Transverse colon (tissue), 4 donors: ENCODE data around the gene UGT2A1. TPM values are rescaled to one million over a fixed set of nuclear protein-coding genes. Genes with fewer than 3 reads are reported as not detected.

Experiments
- DNase-seq: peaks from one replicate; pipeline ENCODE4 v3.0.0-alpha.2; 2019
- H3K27ac ChIP-seq, 4 donors: fragments of 200-600 bp; sonication (generic); 2 replicates each; pipeline ENCODE4 v1.5.1; 2016 to 2018; ENCODE audit warnings: inconsistent platforms in 4 of 4
- H3K27me3 ChIP-seq: fragments of 200-600 bp; sonication (generic); 2 replicates; pipeline ENCODE4 v1.5.1; 2017; ENCODE audit warnings: inconsistent platforms
- H3K36me3 ChIP-seq, 4 donors: fragments of 200-600 bp; sonication (generic); 2 replicates each; pipeline ENCODE4 v1.5.1; 2017 to 2019; ENCODE audit warnings: inconsistent platforms in 4 of 4
- H3K4me1 ChIP-seq, 4 donors: fragments of 200-600 bp; sonication (generic); 2 replicates each; pipeline ENCODE4 v1.5.1; 2017 to 2020; ENCODE audit warnings: inconsistent platforms in 4 of 4
- H3K4me3 ChIP-seq, 4 donors: fragments of 200-600 bp; sonication (generic); 1 replicate in 1 of 4; 2 replicates in 3 of 4; pipeline versions ENCODE4 v1.5.1 to v1.6.1; 2017 to 2019; ENCODE audit warnings: inconsistent platforms in 4 of 4
- H3K9me3 ChIP-seq, 2 donors: fragments of 200-600 bp; sonication (generic); 2 replicates each; pipeline ENCODE4 v1.5.1; 2017 to 2019; ENCODE audit warnings: inconsistent platforms in 2 of 2
- EP300 ChIP-seq: sonication (generic); formaldehyde crosslinking; IDR thresholded peaks from one replicate; pipeline ENCODE4 v1.6.1; 2017; ENCODE audit warnings: antibody characterized with exemption, low read depth
- POLR2A ChIP-seq: fragments of 450-650 bp; IDR thresholded peaks from one replicate; pipeline ENCODE4 v1.6.1; 2016; ENCODE audit warnings: antibody characterized with exemption, mild to moderate bottlenecking, moderate library complexity
- POLR2AphosphoS5 ChIP-seq, 3 donors: sonication (generic); formaldehyde crosslinking; IDR thresholded peaks; one replicate each; pipeline ENCODE4 v1.6.1; 2016; ENCODE audit warnings: antibody characterized with exemption in 3 of 3
- WGBS, 2 donors: methylation state at CpG; one replicate each; pipeline ENCODE4 v1.1.5; 2018; ENCODE audit warnings: low coverage in 1 of 2; 5-methylcytosine and 5-hydroxymethylcytosine counted together
- in situ Hi-C, 4 donors: fragments of 200-750 bp; cut with MboI; loops; one replicate each; pipeline versions ENCODE4 v1.15.0 to v1.15.1; 2017; ENCODE audit warnings: low sequenced_read_pairs in 3 of 4, low pct_ligation_motif_present in 1 of 4, low pct_unique_long_range_greater_than_20kb in 1 of 4
- intact Hi-C: fragments of 100-400 bp; cut with DNase I; formaldehyde crosslinking; loops from one replicate; pipeline ENCODE4 v1.15.1; 2023; ENCODE audit warnings: low total_unique reads
- small RNA-seq, 4 donors: library from RNA; depleted of rRNA; stranded (forward); fragments of <200 nt; gene quantifications; one replicate each; pipeline ENCODE3, GENCODE V24; 2016
- total RNA-seq, 4 donors: library from RNA; depleted of rRNA; stranded (reverse); fragments of >200 nt; gene quantifications; one replicate each; pipeline ENCODE4 v1.1.0, GENCODE V29; 2016
- TF ChIP-seq, protein P1 (sequence below), 5 experiments: fragments of 200-600 bp in 3 of 5; fragments of 450-650 bp in 2 of 5; sonication (generic) in 3 of 5; IDR thresholded peaks; 1 replicate in 2 of 5; 2 replicates in 3 of 5; pipeline ENCODE4 v1.5.1; 2016 to 2017; ENCODE audit warnings: antibody characterized with exemption in 5 of 5, inconsistent platforms in 3 of 5, mild to moderate bottlenecking in 2 of 5, moderate library complexity in 1 of 5

Gene UGT2A1
- total RNA-seq, 4 donors from 2014 or later = not detected

DNA sequence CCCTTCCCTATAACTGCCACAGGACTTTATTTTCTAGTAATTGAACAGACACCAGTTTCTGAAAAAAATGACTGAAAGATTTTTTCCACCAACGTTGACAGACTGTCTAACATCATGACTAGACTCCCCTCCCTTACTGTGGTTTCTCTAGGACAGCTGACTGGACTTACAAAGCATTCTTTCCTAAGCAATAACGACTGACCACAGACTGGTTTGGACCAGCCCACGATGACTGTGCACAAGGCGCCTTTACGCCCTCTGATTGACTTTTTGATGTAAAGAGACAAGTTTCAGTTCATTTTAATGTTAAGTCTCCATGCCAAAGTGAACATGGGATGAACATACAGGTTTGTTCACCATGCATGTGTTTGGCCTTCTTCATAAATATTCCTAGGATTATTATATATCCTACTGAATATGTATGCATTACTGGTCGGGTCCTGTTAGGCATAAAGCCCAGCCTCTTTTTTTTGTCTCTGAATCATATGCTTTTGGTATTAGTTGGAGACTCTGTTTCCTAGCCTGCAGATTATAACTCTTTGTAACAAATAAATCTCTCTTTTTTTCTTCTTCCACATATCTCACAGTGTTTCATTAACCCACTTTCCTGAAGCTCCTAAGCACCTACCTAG lies 106.8 kb downstream of the UGT2A1 start:
- intact Hi-C loops = no loop called here
- H3K36me3 ChIP-seq = no peaks in the 10 kb centered on the region
- WGBS, 2 donors = 48% methylated on average over 6 of the region's 6 CpGs
- H3K4me1 ChIP-seq = no peaks in the 10 kb centered on the region
- no peak overlapping the region for H3K4me3 ChIP-seq
- H3K27ac ChIP-seq = no peak overlapping the region
- no peaks in the 10 kb centered on the region for H3K9me3 ChIP-seq
- in situ Hi-C loops = no loop called here
- no peaks in the 10 kb centered on the region for H3K27me3 ChIP-seq
- no peak for TF ChIP-seq POLR2AphosphoS5 (IDR thresholded peaks at IDR 0.05)
- TF ChIP-seq EP300 = no peak
- no peak for TF ChIP-seq POLR2A
- TF ChIP-seq, protein P1, sequence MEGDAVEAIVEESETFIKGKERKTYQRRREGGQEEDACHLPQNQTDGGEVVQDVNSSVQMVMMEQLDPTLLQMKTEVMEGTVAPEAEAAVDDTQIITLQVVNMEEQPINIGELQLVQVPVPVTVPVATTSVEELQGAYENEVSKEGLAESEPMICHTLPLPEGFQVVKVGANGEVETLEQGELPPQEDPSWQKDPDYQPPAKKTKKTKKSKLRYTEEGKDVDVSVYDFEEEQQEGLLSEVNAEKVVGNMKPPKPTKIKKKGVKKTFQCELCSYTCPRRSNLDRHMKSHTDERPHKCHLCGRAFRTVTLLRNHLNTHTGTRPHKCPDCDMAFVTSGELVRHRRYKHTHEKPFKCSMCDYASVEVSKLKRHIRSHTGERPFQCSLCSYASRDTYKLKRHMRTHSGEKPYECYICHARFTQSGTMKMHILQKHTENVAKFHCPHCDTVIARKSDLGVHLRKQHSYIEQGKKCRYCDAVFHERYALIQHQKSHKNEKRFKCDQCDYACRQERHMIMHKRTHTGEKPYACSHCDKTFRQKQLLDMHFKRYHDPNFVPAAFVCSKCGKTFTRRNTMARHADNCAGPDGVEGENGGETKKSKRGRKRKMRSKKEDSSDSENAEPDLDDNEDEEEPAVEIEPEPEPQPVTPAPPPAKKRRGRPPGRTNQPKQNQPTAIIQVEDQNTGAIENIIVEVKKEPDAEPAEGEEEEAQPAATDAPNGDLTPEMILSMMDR (IDR thresholded peaks at IDR 0.05) = no peak
- no peak for DNase-seq

Small RNA genes lying within 50 kb of the gene (small RNA-seq; reads per million reads assigned to genes)
- gene UGT2A2 = 0 reads per million in 4 donors

Other genes with a start within 250 kb of the UGT2A1 start
- not detected for gene UGT2B4, start 157.3 kb downstream of the UGT2A1 start, total RNA-seq
- gene UGT2A2, start 13.6 kb downstream of the UGT2A1 start, total RNA-seq = not detected
- gene SULT1B1, start 107.4 kb upstream of the UGT2A1 start, total RNA-seq = 100 to 1,000 TPM; 105 to 212 (median 147) TPM
- gene SULT1E1, start 206.9 kb upstream of the UGT2A1 start, total RNA-seq = under 1 TPM in 2 of 4 donors, not detected in 2; 0.40 to 0.95 TPM